ENCODE data around the gene ETV7. TPM values are rescaled to one million over a fixed set of nuclear protein-coding genes. Genes with fewer than 3 reads are reported as not detected.

The ETV7 gene
- total RNA-seq, 3 donors from 2014 or later = 0.44 to 0.98 (median 0.80) TPM

DNA sequence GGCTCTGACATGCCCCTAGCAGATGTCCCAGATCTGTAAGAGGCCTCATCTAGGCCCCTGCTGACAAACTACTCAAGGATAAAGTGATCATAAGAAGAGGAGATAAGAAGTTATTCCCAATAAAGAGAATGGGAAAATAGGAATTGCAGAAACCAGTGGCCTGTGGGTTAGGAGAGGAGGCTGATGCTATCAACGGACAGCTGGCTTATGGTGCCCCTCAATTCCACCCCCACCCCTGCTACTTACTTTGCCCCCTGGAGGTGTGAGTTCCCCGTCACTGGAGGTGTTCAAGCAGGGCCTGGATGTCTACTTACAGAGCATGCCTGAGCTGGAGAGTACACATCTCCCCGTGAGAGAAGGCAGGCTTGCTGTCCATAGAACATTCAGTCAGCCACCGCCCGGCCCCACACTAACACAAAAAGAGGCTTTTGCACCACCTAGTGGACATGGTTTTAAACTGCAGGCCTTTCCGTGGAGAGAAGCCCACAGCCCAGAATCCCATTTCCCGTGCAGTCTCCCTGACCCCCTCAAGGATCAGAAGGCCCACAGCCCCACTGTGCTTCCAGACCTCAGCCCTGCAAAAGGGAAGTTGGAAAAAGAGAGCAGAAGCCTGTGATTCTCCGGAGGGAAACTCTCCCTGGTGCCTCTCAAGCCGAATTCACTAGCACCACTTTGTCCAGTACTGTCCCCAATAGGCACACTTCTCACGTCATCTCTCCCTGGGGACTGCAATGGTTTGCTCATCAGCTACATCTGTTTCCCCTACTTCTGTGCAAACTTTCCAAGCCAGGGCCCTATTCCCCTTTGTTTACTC lies 27.0 kb downstream of the ETV7 start:
- Histone ChIP-seq H3K4me1 (no peaks in the 10 kb centered on the region), H3K36me3 (no peaks in the 10 kb centered on the region), H3K9me3 (no peaks in the 10 kb centered on the region), H3K27ac (no peak overlapping the region), H3K4me3 (no peak overlapping the region), H3K27me3 (no peaks in the 10 kb centered on the region)
- intact Hi-C loops (cut with DNase I; ENCODE audit: low total_unique reads) = no loop called here
- DNase-seq (ENCODE audit: low spot score in 2 of 2) = peak; percentile 59 to 77
- TF ChIP-seq, protein P1, sequence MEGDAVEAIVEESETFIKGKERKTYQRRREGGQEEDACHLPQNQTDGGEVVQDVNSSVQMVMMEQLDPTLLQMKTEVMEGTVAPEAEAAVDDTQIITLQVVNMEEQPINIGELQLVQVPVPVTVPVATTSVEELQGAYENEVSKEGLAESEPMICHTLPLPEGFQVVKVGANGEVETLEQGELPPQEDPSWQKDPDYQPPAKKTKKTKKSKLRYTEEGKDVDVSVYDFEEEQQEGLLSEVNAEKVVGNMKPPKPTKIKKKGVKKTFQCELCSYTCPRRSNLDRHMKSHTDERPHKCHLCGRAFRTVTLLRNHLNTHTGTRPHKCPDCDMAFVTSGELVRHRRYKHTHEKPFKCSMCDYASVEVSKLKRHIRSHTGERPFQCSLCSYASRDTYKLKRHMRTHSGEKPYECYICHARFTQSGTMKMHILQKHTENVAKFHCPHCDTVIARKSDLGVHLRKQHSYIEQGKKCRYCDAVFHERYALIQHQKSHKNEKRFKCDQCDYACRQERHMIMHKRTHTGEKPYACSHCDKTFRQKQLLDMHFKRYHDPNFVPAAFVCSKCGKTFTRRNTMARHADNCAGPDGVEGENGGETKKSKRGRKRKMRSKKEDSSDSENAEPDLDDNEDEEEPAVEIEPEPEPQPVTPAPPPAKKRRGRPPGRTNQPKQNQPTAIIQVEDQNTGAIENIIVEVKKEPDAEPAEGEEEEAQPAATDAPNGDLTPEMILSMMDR (IDR thresholded peaks at IDR 0.05) = peak; percentile 72 to 86 (median 80)
- peak in 1 of 3 donors; percentile 21 for TF ChIP-seq POLR2AphosphoS5 (IDR thresholded peaks at IDR 0.05)
- no peak for TF ChIP-seq POLR2A (IDR thresholded peaks at IDR 0.05)

DNA sequence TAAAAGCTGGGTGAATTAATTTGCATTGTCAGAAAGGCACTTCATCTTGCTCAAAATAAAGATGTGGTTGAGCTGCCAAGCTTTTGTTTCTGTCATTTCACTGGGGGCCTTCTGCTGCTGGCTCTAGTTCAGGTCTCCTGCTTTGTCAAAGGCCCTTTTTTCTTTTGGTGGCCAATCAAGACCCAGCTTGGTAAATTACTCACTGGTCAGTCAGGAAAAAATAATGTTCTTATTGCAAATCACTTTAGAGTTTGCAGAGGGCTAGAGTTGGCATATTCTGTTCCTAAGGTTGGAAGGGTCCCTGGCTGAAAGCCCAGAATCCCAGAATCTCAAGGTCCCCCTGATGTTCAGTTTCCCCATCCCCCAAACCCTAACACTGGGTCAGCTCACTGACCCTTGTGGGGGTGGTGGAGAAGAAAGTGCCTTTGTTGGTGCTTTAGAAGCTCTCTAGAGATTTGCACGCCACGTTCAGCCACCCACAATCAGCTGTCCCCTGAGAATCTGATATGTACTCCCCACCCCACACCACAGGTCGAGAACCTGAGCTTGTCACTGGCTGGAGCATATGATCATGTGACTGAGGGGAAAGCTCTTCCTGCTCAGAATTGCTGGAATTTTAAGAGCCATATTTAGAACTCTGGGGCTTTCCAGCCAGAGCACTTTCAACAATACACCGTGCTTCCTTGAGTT lies 29.1 kb downstream of the ETV7 start:
- intact Hi-C loops (cut with DNase I; ENCODE audit: low total_unique reads) = loop anchor here (5.0 kb wide), 1 partner anchor 824 kb away; no protein-coding TSS in a partner anchor
- Histone ChIP-seq H3K27ac (no peak overlapping the region), H3K4me3 (no peak overlapping the region), H3K4me1 (no peaks in the 10 kb centered on the region), H3K27me3 (no peaks in the 10 kb centered on the region), H3K9me3 (no peaks in the 10 kb centered on the region), H3K36me3 (no peaks in the 10 kb centered on the region)
- TF ChIP-seq POLR2A (IDR thresholded peaks at IDR 0.05) = no peak
- no peak for TF ChIP-seq POLR2AphosphoS5 (IDR thresholded peaks at IDR 0.05)
- TF ChIP-seq, protein P1 (IDR thresholded peaks at IDR 0.05) = no peak
- no peak for DNase-seq (ENCODE audit: low spot score in 2 of 2)

DNA sequence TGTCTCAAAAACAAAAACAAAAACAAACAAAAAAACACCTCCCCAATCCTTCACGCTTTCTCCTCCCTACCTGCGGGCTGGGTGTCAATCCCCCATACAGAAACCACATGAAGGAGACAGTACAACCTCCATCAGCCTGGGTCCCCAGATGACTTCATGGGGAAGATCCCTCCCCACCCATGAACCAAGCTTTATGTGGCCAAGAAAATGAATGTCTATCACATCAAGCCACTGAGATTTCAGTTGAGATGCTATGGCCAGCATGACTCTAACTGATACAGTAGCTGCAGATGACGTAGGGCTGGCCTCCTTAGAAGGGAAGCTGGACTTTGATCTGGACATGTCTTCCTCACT lies 29.6 kb downstream of the ETV7 start:
- intact Hi-C loops (cut with DNase I; ENCODE audit: low total_unique reads) = loop anchor here (5.0 kb wide), 1 partner anchor 824 kb away; no protein-coding TSS in a partner anchor
- H3K36me3 ChIP-seq = no peaks in the 10 kb centered on the region
- TF ChIP-seq POLR2AphosphoS5 (IDR thresholded peaks at IDR 0.05) = no peak
- no peak for TF ChIP-seq POLR2A (IDR thresholded peaks at IDR 0.05)
- TF ChIP-seq, protein P1 (IDR thresholded peaks at IDR 0.05) = no peak
- H3K27me3 ChIP-seq = no peaks in the 10 kb centered on the region
- H3K27ac ChIP-seq = no peak overlapping the region
- DNase-seq (ENCODE audit: low spot score in 2 of 2) = no peak
- H3K4me1 ChIP-seq = no peaks in the 10 kb centered on the region
- no peaks in the 10 kb centered on the region for H3K9me3 ChIP-seq
- no peak overlapping the region for H3K4me3 ChIP-seq

DNA sequence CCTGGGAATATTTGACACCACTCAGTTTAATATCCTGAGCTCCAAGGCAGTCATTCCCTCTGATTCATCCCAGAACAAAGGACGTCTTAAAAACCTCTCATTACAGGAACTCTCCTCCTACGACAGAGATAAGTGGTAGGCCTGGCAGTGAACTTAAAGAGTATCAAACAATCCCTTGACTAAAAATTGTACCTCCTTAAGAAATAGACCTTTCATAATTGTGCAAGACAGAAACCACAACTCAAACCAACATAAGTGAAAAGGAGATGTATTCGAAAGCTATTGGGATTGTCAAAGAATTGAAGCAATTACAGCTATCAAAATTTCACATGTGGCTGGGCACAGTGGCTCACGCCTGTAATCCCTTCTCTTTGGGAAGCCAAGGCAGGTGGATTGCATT lies 31.6 kb downstream of the ETV7 start:
- intact Hi-C loops (cut with DNase I; ENCODE audit: low total_unique reads) = loop anchor here (5.0 kb wide), 1 partner anchor 826 kb away; no protein-coding TSS in a partner anchor
- H3K4me1 ChIP-seq = no peaks in the 10 kb centered on the region
- no peak for TF ChIP-seq POLR2AphosphoS5 (IDR thresholded peaks at IDR 0.05)
- no peak for TF ChIP-seq POLR2A (IDR thresholded peaks at IDR 0.05)
- TF ChIP-seq, protein P1 (IDR thresholded peaks at IDR 0.05) = no peak

DNA sequence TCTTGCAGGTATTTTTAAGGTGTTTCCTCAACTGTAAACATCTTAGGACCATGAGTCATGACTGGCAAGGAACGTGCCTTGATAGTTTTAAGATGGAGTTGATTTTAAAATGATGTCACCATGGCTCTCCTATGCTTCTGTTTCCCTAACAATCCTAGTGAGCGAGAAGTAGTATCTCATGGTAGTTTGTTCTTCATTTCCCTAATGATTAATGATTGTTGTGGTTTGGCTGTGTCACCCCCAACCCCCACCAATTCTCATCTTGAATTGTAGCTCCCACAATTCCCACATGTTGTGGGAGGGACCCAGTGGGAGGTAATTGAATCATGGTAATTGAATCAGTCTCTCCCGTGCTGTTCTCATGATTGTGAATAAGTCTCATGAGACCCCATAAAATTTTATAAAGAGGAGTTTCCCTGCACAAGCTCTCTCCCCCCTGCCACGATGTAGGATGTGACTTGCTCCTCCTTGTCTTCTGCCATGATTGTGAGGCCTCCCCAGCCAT lies 34.0 kb downstream of the ETV7 start:
- H3K4me3 ChIP-seq = no peak overlapping the region
- no peak for DNase-seq (ENCODE audit: low spot score in 2 of 2)
- H3K36me3 ChIP-seq = no peaks in the 10 kb centered on the region
- no peaks in the 10 kb centered on the region for H3K9me3 ChIP-seq
- intact Hi-C loops (cut with DNase I; ENCODE audit: low total_unique reads) = no loop called here
- H3K27me3 ChIP-seq = no peaks in the 10 kb centered on the region
- H3K27ac ChIP-seq = no peak overlapping the region
- no peaks in the 10 kb centered on the region for H3K4me1 ChIP-seq
- TF ChIP-seq POLR2A (IDR thresholded peaks at IDR 0.05) (no peak), POLR2AphosphoS5 (IDR thresholded peaks at IDR 0.05) (no peak)
- TF ChIP-seq, protein P1 (IDR thresholded peaks at IDR 0.05) = no peak

More for the DNA sequence above, 31.6 kb downstream of the ETV7 start:
- Histone ChIP-seq H3K36me3 (no peaks in the 10 kb centered on the region), H3K27ac (no peak overlapping the region), H3K4me3 (no peak overlapping the region), H3K27me3 (no peaks in the 10 kb centered on the region), H3K9me3 (no peaks in the 10 kb centered on the region)
- DNase-seq (ENCODE audit: low spot score in 2 of 2) = no peak

Data from breast epithelium (tissue), 4 donors.